PC-9 (cell line): ENCODE results near the gene NPFFR1. TPM values are rescaled to one million over a fixed set of nuclear protein-coding genes. Genes with fewer than 3 reads are reported as not detected.

ENCODE experiments used
- Bru-seq: library from RNA; stranded (reverse); fragments of 400-500 nt; gene quantifications from one replicate; lab custom pipeline; 2021; lab: Mats Ljungman, UMichigan
- BruChase-seq, 2 experiments: library from RNA; stranded (reverse); fragments of 400-500 nt; gene quantifications; one replicate each; lab custom pipeline; 2021; lab: Mats Ljungman, UMichigan
- BruUV-seq: library from RNA; stranded (reverse); fragments of 400-500 nt; replicated peaks from 2 replicates; lab custom pipeline; 2021; lab: Mats Ljungman, UMichigan
- CTCF ChIA-PET: fragments of 300-600 bp; sonication (Branson Sonifier 250); formaldehyde crosslinking; loops from one replicate; lab custom pipeline; 2022; ENCODE audit warnings: antibody characterized with exemption; lab: Charles Lee
- POLR2A ChIA-PET: fragments of 300-600 bp; sonication (Branson Sonifier 250); formaldehyde crosslinking; loops from one replicate; lab custom pipeline; 2022; ENCODE audit warnings: antibody characterized with exemption; ENCODE audit not compliant: unreplicated experiment; lab: Charles Lee
- DNase-seq, 2 experiments: peaks; one replicate each; pipeline versions ENCODE4 v3.0.0 to v3.0.0-alpha.2; 2015 to 2022; ENCODE audit warnings: mixed read lengths in 1 of 2
- H2AFZ ChIP-seq: fragments of 200-600 bp; sonication (generic); 2 replicates; pipeline ENCODE4 v1.8.1; 2017; ENCODE audit warnings: antibody characterized with exemption
- H3F3A ChIP-seq: fragments of 200-600 bp; sonication (generic); 2 replicates; pipeline ENCODE4 v1.8.1; 2017; ENCODE audit warnings: antibody characterized with exemption, mild to moderate bottlenecking, low read depth; ENCODE audit not compliant: insufficient read depth
- H3K27ac ChIP-seq: fragments of 200-600 bp; sonication (generic); 2 replicates; pipeline ENCODE4 v1.6.1; 2016; ENCODE audit warnings: mixed run types
- H3K27me3 ChIP-seq: fragments of 200-600 bp; sonication (generic); 2 replicates; pipeline ENCODE4 v1.6.1; 2016; ENCODE audit warnings: low read depth, mixed run types; ENCODE audit not compliant: insufficient read depth
- H3K36me3 ChIP-seq: fragments of 200-600 bp; sonication (generic); 2 replicates; pipeline ENCODE4 v1.6.1; 2016; ENCODE audit warnings: low read depth, mixed run types
- H3K4me1 ChIP-seq: fragments of 200-600 bp; sonication (generic); replicated peaks from 2 replicates; pipeline ENCODE4 v1.6.1; 2016; ENCODE audit warnings: mixed run types; ENCODE audit not compliant: insufficient read depth
- H3K4me2 ChIP-seq: fragments of 200-600 bp; sonication (generic); 2 replicates; pipeline ENCODE4 v1.6.1; 2017; ENCODE audit warnings: mixed run types
- H3K4me3 ChIP-seq: fragments of 200-600 bp; sonication (generic); 2 replicates; pipeline ENCODE4 v1.6.1; 2016; ENCODE audit warnings: mixed run types
- H3K79me2 ChIP-seq: fragments of 200-600 bp; sonication (generic); 2 replicates; pipeline ENCODE4 v1.6.1; 2017; ENCODE audit warnings: low read depth, mixed run types
- H3K9me2 ChIP-seq: fragments of 200-600 bp; sonication (generic); 2 replicates; pipeline ENCODE4 v1.8.1; 2017; ENCODE audit warnings: mild to moderate bottlenecking; ENCODE audit not compliant: insufficient read depth
- H3K9me3 ChIP-seq: fragments of 200-600 bp; sonication (generic); 2 replicates; pipeline ENCODE4 v1.8.1; 2016; ENCODE audit warnings: low read depth; ENCODE audit not compliant: insufficient read depth
- H4K20me1 ChIP-seq: fragments of 200-600 bp; sonication (generic); 2 replicates; pipeline ENCODE4 v1.8.1; 2017; ENCODE audit not compliant: insufficient read depth
- EZH2 ChIP-seq: fragments of 200-600 bp; sonication (generic); IDR thresholded peaks from 2 replicates; pipeline ENCODE4 v1.8.0; 2017; ENCODE audit warnings: antibody characterized with exemption, low read depth
- intact Hi-C: fragments of 100-400 bp; cut with micrococcal nuclease; formaldehyde crosslinking; loops from one replicate; pipeline ENCODE4 v1.10.0; 2022; ENCODE audit not compliant: unreplicated experiment
- long read RNA-seq: library from polyadenylated mRNA; stranded (forward); transcript quantifications from one replicate; pipeline ENCODE4 v2.0.0, GENCODE V29; 2022
- total RNA-seq: library from RNA; stranded (reverse); gene quantifications from 2 replicates; pipeline ENCODE4 v1.2.3, GENCODE V29; 2021
- TF ChIP-seq, protein P1 (sequence below): fragments of 200-600 bp; sonication (generic); conservative IDR thresholded peaks from 2 replicates; pipeline ENCODE4 v1.6.1; 2017; ENCODE audit warnings: mixed run types, antibody characterized with exemption, mild to moderate bottlenecking, moderate library complexity

Gene NPFFR1, protein sequence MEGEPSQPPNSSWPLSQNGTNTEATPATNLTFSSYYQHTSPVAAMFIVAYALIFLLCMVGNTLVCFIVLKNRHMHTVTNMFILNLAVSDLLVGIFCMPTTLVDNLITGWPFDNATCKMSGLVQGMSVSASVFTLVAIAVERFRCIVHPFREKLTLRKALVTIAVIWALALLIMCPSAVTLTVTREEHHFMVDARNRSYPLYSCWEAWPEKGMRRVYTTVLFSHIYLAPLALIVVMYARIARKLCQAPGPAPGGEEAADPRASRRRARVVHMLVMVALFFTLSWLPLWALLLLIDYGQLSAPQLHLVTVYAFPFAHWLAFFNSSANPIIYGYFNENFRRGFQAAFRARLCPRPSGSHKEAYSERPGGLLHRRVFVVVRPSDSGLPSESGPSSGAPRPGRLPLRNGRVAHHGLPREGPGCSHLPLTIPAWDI
- total RNA-seq (0.05 and 0.09 TPM in 2 replicates), Bru-seq, nascent RNA (percentile 15 among the genes with signal in this experiment), BruChase-seq, experiment 1, labeled RNA remaining after a 2-hour chase (percentile 25 among the genes with signal in this experiment), BruChase-seq, experiment 2, labeled RNA remaining after a 6-hour chase (percentile 16 among the genes with signal in this experiment)
- long read RNA-seq, result 0 reads

- ChIA-PET CTCF (interaction anchor here (0.6 kb wide), 2 partner anchors 76 to 200 kb away, joined by 3 read pairs; no protein-coding TSS in a partner anchor), POLR2A (no interaction called here)
- no peak within 1 kb of the TSS for H2AFZ ChIP-seq
- H3K36me3 ChIP-seq, result no peaks in the 10 kb centered on the region
- no peak within 1 kb of the TSS for H3K27ac ChIP-seq
- no peaks in the 10 kb centered on the region for H3K4me1 ChIP-seq
- H3F3A ChIP-seq, result no peaks in the 10 kb centered on the region
- 0 out of 2 replicates have a peak, but pooled peaks cover 6% of the 10 kb centered on the region for H3K9me2 ChIP-seq
- intact Hi-C loops, result no loop called here
- H3K9me3 ChIP-seq, result no peaks in the 10 kb centered on the region
- no peak within 1 kb of the TSS for H3K4me2 ChIP-seq
- peaks cover 26% of the 10 kb centered on the region for H3K27me3 ChIP-seq
- no peaks in the 10 kb centered on the region for H4K20me1 ChIP-seq
- no peak for TF ChIP-seq EZH2
- TF ChIP-seq, protein P1, sequence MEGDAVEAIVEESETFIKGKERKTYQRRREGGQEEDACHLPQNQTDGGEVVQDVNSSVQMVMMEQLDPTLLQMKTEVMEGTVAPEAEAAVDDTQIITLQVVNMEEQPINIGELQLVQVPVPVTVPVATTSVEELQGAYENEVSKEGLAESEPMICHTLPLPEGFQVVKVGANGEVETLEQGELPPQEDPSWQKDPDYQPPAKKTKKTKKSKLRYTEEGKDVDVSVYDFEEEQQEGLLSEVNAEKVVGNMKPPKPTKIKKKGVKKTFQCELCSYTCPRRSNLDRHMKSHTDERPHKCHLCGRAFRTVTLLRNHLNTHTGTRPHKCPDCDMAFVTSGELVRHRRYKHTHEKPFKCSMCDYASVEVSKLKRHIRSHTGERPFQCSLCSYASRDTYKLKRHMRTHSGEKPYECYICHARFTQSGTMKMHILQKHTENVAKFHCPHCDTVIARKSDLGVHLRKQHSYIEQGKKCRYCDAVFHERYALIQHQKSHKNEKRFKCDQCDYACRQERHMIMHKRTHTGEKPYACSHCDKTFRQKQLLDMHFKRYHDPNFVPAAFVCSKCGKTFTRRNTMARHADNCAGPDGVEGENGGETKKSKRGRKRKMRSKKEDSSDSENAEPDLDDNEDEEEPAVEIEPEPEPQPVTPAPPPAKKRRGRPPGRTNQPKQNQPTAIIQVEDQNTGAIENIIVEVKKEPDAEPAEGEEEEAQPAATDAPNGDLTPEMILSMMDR, result no peak
- no peak for DNase-seq
- no TSS peak for BruUV-seq
- no peak within 1 kb of the TSS for H3K4me3 ChIP-seq
- H3K79me2 ChIP-seq, result no peaks in the 10 kb centered on the region
Measured at GRCh38 chr10:70283445-70284399, at the start of gene NPFFR1. Gene NPFFR1 (minus strand): TSS chr10:70284004. CDS start chr10:70283676, 328 bp downstream.

GRCh38 chr10:70333268-70333667, 49.5 kb upstream of the NPFFR1 start:
- DNase-seq, result no peak
- H3K27me3 ChIP-seq, result no peaks in the 10 kb centered on the region
- no peak overlapping the region; the same call in 1 of the 2 replicates for H3K4me2 ChIP-seq
- H2AFZ ChIP-seq, result no peak overlapping the region
- no peak for TF ChIP-seq EZH2
- TF ChIP-seq, protein P1, result no peak
- peaks cover 27% of the 10 kb centered on the region for H3K4me1 ChIP-seq
- 0 out of 2 replicates have a peak, but pooled peaks cover 3% of the 10 kb centered on the region for H4K20me1 ChIP-seq
- no peaks in the 10 kb centered on the region for H3K9me3 ChIP-seq
- no TSS peak for BruUV-seq
- no peaks in the 10 kb centered on the region for H3K79me2 ChIP-seq
- ChIA-PET CTCF (no interaction called here), POLR2A (no interaction called here)
- H3K36me3 ChIP-seq, result no peaks in the 10 kb centered on the region
- H3F3A ChIP-seq, result peaks cover 42% of the 10 kb centered on the region
- H3K4me3 ChIP-seq, result no peak overlapping the region
- no peaks in the 10 kb centered on the region for H3K9me2 ChIP-seq
- intact Hi-C loops, result no loop called here
- no peak overlapping the region for H3K27ac ChIP-seq
